Duodenal mucosa (tissue), 2 donors: Measurements from ENCODE around the gene FCER1A.

Experiments
- H3K27ac ChIP-seq: one replicate; pipeline ENCODE4 v1.7.0; 2013; ENCODE audit warnings: low read depth, low read length
- H3K27me3 ChIP-seq, 2 donors: one replicate each; pipeline ENCODE4 v1.7.0; 2013; ENCODE audit warnings: low read length in 2 of 2, control low read depth in 1 of 2; ENCODE audit not compliant: insufficient read depth in 2 of 2, control insufficient read depth in 1 of 2
- H3K36me3 ChIP-seq, 2 donors: one replicate each; pipeline ENCODE4 v1.7.0; 2013; ENCODE audit warnings: low read length in 2 of 2, control low read depth in 1 of 2; ENCODE audit not compliant: insufficient read depth in 2 of 2, control insufficient read depth in 1 of 2
- H3K4me1 ChIP-seq, 2 donors: one replicate each; pipeline ENCODE4 v1.7.0; 2013; ENCODE audit warnings: low read length in 2 of 2, control low read depth in 1 of 2; ENCODE audit not compliant: insufficient read depth in 2 of 2, control insufficient read depth in 1 of 2
- H3K4me3 ChIP-seq, 2 donors: one replicate each; pipeline ENCODE4 v1.7.0; 2013; ENCODE audit warnings: low read length in 2 of 2, low read depth in 1 of 2
- H3K9ac ChIP-seq, 2 donors: one replicate each; pipeline ENCODE4 v1.7.0; 2013; ENCODE audit warnings: low read length in 2 of 2, low read depth in 1 of 2
- H3K9me3 ChIP-seq, 2 donors: one replicate each; pipeline ENCODE4 v1.7.0; 2013; ENCODE audit warnings: low read length in 2 of 2, control low read depth in 1 of 2; ENCODE audit not compliant: control insufficient read depth in 1 of 2

The FCER1A gene

DNA sequence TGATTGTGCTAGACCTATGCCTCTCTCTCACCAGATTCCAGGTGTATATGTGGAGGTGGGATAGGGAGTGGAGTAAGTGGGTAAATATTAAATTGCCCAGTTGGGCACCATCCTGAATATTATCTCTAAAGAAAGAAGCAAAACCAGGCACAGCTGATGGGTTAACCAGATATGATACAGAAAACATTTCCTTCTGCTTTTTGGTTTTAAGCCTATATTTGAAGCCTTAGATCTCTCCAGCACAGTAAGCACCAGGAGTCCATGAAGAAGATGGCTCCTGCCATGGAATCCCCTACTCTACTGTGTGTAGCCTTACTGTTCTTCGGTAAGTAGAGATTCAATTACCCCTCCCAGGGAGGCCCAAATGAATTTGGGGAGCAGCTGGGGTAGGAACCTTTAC lies at the start of gene FCER1A:
Gene FCER1A (plus strand): TSS at position 242 of the 400 bp plus-strand sequence. CDS start 29 bp downstream, at position 271.
- Histone ChIP-seq H3K9me3 (no peaks in the 10 kb centered on the region), H3K27me3 (no peaks in the 10 kb centered on the region), H3K36me3 (no peaks in the 10 kb centered on the region), H3K4me1 (no peaks in the 10 kb centered on the region), H3K27ac (no peak within 1 kb of the TSS), H3K9ac (no peak within 1 kb of the TSS), H3K4me3 (no peak within 1 kb of the TSS)

GRCh38 chr1:159261311-159261710 lies 40.8 kb upstream of the FCER1A start:
- H3K9ac ChIP-seq = no peak overlapping the region
- H3K27ac ChIP-seq = no peak overlapping the region
- no peaks in the 10 kb centered on the region for H3K27me3 ChIP-seq
- H3K9me3 ChIP-seq = no peaks in the 10 kb centered on the region
- no peak overlapping the region for H3K4me3 ChIP-seq
- no peaks in the 10 kb centered on the region for H3K36me3 ChIP-seq
- H3K4me1 ChIP-seq = no peaks in the 10 kb centered on the region

GRCh38 chr1:159261721-159262494 lies 40.2 kb upstream of the FCER1A start:
- H3K4me1 ChIP-seq = no peaks in the 10 kb centered on the region
- H3K4me3 ChIP-seq = no peak overlapping the region
- H3K27ac ChIP-seq = no peak overlapping the region
- no peak overlapping the region for H3K9ac ChIP-seq
- no peaks in the 10 kb centered on the region for H3K9me3 ChIP-seq
- no peaks in the 10 kb centered on the region for H3K36me3 ChIP-seq
- no peaks in the 10 kb centered on the region for H3K27me3 ChIP-seq

DNA sequence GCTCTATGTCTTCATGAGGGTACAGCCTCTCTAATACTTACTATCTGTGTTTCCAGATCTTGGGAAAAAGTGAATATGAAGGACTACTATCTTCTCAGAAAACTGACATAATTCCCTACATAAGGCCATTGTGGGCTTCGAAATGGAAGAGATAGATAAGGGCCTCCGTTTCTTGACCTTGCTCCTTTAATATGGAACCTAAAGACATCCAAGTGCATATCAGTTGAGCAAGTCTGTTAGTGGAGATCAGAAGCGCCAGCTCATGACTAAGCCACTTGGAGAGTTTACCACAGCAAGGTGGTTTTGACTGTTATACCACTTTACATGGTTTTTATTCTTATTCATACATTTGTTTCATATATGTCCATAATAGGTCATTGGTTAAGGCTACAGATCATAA lies 35.3 kb upstream of the FCER1A start:
- Histone ChIP-seq H3K27ac (no peak overlapping the region), H3K27me3 (no peaks in the 10 kb centered on the region), H3K4me3 (no peak overlapping the region)

DNA sequence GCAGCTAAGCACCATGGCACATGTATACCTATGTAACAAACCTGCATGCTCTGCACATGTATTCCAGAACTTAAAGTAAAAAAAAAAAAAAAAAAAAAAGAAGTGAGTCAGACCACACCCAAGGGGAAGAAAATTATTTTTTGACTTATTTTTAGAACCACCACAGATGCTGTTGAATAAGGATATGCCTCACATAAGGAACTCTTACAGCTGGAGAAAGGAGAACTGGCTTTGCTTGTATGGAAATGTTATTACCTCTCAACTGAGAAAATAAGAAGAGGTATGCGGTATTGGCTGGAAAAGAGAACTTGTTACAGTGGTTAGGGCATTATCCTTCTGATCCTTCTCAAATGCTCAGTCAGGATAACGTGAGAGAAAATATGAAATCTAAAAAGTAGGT lies 27.5 kb upstream of the FCER1A start:
- Histone ChIP-seq H3K27me3 (no peaks in the 10 kb centered on the region), H3K4me1 (no peaks in the 10 kb centered on the region), H3K4me3 (no peak overlapping the region), H3K27ac (no peak overlapping the region), H3K36me3 (no peaks in the 10 kb centered on the region), H3K9ac (no peak overlapping the region), H3K9me3 (no peaks in the 10 kb centered on the region)

More for the DNA sequence above, 35.3 kb upstream of the FCER1A start:
- no peak overlapping the region for H3K9ac ChIP-seq
- H3K9me3 ChIP-seq = no peaks in the 10 kb centered on the region
- H3K36me3 ChIP-seq = no peaks in the 10 kb centered on the region
- no peaks in the 10 kb centered on the region for H3K4me1 ChIP-seq

- no peaks in the 10 kb centered on the region for H3K9me3 ChIP-seq
- no peak overlapping the region for H3K4me3 ChIP-seq
- no peak overlapping the region for H3K27ac ChIP-seq
- no peaks in the 10 kb centered on the region for H3K4me1 ChIP-seq
- no peaks in the 10 kb centered on the region for H3K36me3 ChIP-seq
- no peak overlapping the region for H3K9ac ChIP-seq
- H3K27me3 ChIP-seq = no peaks in the 10 kb centered on the region
Measured at GRCh38 chr1:159275891-159276290, 26.2 kb upstream of the FCER1A start.

DNA sequence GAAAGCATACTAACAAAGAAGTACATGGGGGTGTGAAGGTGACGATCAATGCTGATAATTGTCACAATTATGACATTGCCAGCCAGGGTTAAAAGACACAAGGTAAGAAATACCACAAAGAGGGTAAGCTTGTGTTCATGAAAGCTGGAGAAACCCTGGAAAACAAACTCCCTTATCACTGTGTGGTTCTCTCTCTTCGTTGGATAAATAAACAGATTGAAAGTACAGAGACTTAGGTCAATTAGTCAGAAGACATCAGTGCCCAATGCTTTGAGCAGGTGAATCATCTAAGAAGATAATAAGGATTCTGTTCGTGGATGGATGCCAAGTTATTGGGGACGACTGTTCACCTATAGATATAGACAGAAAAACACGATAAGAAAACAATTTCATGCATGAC lies 22.4 kb upstream of the FCER1A start:
- H3K27me3 ChIP-seq = no peaks in the 10 kb centered on the region
- H3K9me3 ChIP-seq = no peaks in the 10 kb centered on the region
- no peaks in the 10 kb centered on the region for H3K36me3 ChIP-seq
- H3K4me3 ChIP-seq = no peak overlapping the region
- H3K4me1 ChIP-seq = peaks cover 3% of the 10 kb centered on the region in 2 donors
- H3K9ac ChIP-seq = no peak overlapping the region
- no peak overlapping the region for H3K27ac ChIP-seq

GRCh38 chr1:159282118-159282517 lies 20.0 kb upstream of the FCER1A start:
- Histone ChIP-seq H3K4me3 (no peak overlapping the region), H3K27ac (no peak overlapping the region), H3K36me3 (no peaks in the 10 kb centered on the region), H3K4me1 (peaks cover 3% of the 10 kb centered on the region in 2 donors), H3K9ac (no peak overlapping the region), H3K27me3 (no peaks in the 10 kb centered on the region), H3K9me3 (no peaks in the 10 kb centered on the region)

DNA sequence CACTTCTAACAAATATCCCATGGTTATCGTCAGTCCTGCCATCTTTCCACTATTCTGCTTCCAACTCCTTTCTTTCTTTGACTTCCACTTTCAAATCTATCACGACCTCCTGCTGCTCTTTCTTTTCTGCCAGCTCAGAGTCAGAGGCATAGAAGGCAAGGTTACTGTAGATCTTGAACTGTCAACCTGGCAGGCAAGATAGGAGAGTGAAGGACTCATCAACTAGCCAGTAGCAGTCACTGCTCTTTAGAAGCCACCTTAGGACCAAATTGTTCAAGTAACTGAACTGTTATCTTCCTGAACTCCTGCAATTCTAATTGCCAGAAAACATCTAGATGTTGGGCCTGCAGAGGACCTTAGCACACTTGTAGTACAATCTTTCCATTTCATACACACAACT lies 13.1 kb upstream of the FCER1A start:
- Histone ChIP-seq H3K36me3 (no peaks in the 10 kb centered on the region), H3K4me1 (no peaks in the 10 kb centered on the region), H3K27me3 (no peaks in the 10 kb centered on the region), H3K9me3 (no peaks in the 10 kb centered on the region), H3K27ac (no peak overlapping the region), H3K4me3 (no peak overlapping the region), H3K9ac (no peak overlapping the region)

GRCh38 chr1:159291424-159291823 lies 10.7 kb upstream of the FCER1A start:
- no peak overlapping the region for H3K9ac ChIP-seq
- H3K4me3 ChIP-seq = no peak overlapping the region
- no peaks in the 10 kb centered on the region for H3K36me3 ChIP-seq
- no peaks in the 10 kb centered on the region for H3K27me3 ChIP-seq
- H3K27ac ChIP-seq = no peak overlapping the region
- no peaks in the 10 kb centered on the region for H3K4me1 ChIP-seq
- no peaks in the 10 kb centered on the region for H3K9me3 ChIP-seq
